GM21381 (cell line): ENCODE data around the gene ESPL1.

Experiments used
- ATAC-seq: cut with Tn5 transposase; IDR thresholded peaks from one replicate; pipeline ENCODE4 v1.9.1; 2021; ENCODE audit warnings: mild to moderate bottlenecking, moderate library complexity; ENCODE audit not compliant: unreplicated experiment

The ESPL1 gene

DNA sequence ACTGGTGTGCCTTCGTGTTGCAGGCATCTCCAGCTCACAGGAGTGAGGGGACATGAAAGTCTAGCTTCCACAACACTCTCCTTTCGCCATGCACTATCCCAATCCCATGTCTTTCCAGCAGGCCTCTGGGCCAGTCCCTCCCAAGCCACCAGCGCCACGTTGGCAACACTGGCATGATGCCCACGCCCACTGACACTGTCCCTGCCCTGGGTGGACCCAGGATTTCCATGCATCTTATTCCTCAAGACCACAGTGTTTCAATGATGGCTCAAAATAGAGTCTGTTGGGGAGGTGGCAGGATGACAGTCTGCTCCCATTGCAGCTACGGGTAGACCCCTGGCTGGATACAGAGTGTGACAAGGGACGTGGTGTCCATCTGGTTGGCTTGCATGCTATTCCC is 65.7 kb downstream of the ESPL1 start:
- no peak for ATAC-seq

DNA sequence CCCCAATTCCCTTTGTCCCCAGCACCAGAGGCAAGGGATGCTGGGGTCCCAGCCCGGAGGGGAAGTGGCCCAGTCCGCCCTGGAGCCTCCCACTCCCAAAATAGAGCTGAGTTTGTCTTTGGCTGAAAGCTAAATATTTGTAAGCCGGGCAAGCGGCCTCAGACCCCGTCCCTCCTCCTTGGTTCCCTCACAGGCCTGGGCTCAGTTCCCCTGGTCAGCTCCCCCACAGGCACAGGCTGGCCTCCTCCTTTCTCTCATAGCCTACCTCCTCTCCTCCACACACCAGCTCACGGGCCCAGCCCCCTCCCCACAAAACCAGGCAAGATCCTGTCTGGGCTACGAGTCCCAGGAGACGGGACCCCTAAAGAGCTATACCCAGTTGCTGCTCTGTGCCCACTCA is 66.7 kb downstream of the ESPL1 start:
- ATAC-seq, result no peak

DNA sequence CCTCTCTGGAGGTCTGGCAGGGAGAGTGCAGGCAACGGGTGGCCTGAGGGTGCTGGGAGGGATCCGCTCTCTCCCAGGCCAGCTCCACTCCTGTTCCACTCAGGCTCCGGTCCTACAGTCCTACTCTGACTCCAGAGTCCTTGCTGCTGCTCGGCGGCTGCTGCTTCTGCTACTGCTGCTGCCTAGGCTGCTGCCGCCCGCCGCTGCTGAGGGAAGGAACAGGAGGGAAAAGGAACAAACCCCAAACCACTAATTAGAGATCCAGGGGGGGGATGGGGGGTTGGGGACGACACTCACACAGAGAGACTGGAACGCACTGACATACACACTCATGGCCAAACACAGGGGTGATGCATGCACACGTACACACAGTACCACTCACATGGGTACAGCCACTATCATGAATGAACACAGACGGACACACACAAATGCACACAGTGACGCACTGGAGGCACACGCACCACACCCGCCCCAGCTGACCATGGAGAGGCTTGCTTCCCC is 68.1 kb downstream of the ESPL1 start, which contains the start of gene SP7:
Gene SP7, minus strand, starts transcription at position 174 of the 501 bp plus-strand sequence. CDS start 708 bp downstream, outside the sequence.
- no peak for ATAC-seq

DNA sequence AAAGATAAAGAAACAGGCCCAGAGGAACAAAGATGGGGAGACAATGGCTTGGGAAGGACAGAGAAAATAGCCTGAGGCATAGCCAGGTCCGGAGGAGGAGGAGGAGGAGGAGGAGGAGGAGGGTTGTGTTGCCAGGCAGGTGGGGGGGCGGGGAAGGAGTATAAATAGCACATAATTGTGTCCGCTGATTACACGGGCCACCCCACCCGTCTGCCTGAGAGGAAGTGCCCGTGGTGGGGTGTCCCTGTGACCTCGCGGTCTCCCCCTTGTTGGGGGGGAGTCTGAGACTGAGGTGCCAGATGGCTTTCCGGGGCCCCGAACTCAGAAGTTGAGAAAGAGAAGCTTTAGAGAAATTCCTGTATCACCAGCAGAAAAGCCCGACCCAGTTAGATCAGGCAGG is 69.9 kb downstream of the ESPL1 start:
- no peak for ATAC-seq

DNA sequence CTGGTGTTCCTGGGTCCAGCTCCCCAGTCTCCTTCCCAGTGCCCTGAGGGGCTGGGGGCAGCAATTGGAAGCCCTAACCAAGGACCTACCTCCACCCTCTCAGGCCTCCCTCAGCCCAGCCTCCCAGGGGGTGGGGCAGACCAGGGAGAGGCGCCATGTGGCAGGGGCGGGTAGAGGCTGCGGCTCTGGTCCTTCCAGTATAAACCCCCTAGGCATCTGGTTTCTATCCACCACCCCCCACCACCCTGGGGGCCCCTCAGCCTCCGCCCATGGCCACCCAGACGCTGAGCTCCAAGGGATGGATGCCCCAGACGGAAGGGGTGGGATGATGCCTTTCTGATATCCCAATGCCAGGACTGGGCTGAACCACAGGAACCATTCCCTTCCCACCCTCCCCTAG is 70.8 kb downstream of the ESPL1 start:
- ATAC-seq, result no peak

DNA sequence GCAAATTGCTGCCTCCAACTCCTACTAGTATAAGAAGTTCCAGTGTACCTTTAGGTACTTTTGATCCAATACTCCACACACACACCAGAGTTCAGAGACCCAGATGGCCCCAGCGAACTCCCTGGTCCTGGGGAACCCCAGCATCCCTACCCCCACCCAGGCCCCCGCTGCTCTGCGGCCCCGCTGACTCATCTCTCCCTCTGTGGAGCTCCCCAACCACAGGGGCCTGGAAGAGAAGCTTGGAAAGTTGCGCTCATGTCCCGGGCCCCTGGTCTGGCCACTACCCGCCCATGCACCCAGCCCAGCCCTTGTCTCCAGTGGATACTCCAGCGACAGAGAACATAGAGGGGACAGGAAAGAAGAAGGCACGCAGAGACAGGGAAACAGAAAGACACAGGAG is 72.3 kb downstream of the ESPL1 start:
- no peak for ATAC-seq
